H1 (cell line): ENCODE measurements around the gene SHC3. TPM values are rescaled to one million over a fixed set of nuclear protein-coding genes. Genes with fewer than 3 reads are reported as not detected.

Experiments
- CTCF ChIA-PET: fragments of 300-600 bp; sonication (Branson Sonifier 250); formaldehyde crosslinking; loops from one replicate; lab custom pipeline; 2021; ENCODE audit not compliant: partially characterized antibody; lab: Charles Lee
- POLR2A ChIA-PET: fragments of 300-600 bp; sonication (Branson Sonifier 250); formaldehyde crosslinking; loops from one replicate; lab custom pipeline; 2021; ENCODE audit warnings: inconsistent platforms; ENCODE audit not compliant: partially characterized antibody; lab: Charles Lee
- DNase-seq, 2 experiments: peaks; one replicate each; pipeline versions ENCODE4 v3.0.0 to v3.0.0-alpha.2; 2010 to 2022; ENCODE audit warnings: low spot score in 2 of 2, low read depth in 1 of 2, mixed read lengths in 1 of 2
- FAIRE-seq: peaks from 2 replicates; lab custom pipeline; 2011; peaks lifted over from hg19 to GRCh38; lab: Jason Lieb, UNC
- H2AFZ ChIP-seq: 2 replicates; pipeline ENCODE4 v1.8.1; 2012; ENCODE audit warnings: low read length, inconsistent platforms
- H2AK5ac ChIP-seq: 2 replicates; pipeline ENCODE4 v1.6.1; 2013; ENCODE audit warnings: low read depth, low read length
- H2BK120ac ChIP-seq: replicated peaks from 2 replicates; pipeline ENCODE3; 2013; ENCODE audit warnings: low read depth, low read length, inconsistent platforms
- H2BK12ac ChIP-seq: 2 replicates; pipeline ENCODE4 v1.6.1; 2013; ENCODE audit warnings: low read depth, low read length
- H2BK15ac ChIP-seq: 2 replicates; pipeline ENCODE4 v1.6.1; 2013; ENCODE audit warnings: low read length
- H2BK20ac ChIP-seq: 2 replicates; pipeline ENCODE4 v1.6.1; 2013; ENCODE audit warnings: low read length
- H2BK5ac ChIP-seq: 2 replicates; pipeline ENCODE4 v1.6.1; 2013; ENCODE audit warnings: low read depth, low read length
- H3K14ac ChIP-seq: 2 replicates; pipeline ENCODE4 v1.6.1; 2013; ENCODE audit warnings: inconsistent platforms; ENCODE audit not compliant: insufficient read length
- H3K18ac ChIP-seq: 2 replicates; pipeline ENCODE4 v1.6.1; 2013; ENCODE audit warnings: low read length; ENCODE audit errors: extremely low read depth
- H3K23ac ChIP-seq: 2 replicates; pipeline ENCODE4 v1.6.1; 2013; ENCODE audit warnings: inconsistent platforms; ENCODE audit not compliant: insufficient read length
- H3K23me2 ChIP-seq: 2 replicates; pipeline ENCODE4 v1.6.1; 2013; ENCODE audit warnings: low read depth, low read length
- H3K27ac ChIP-seq: 2 replicates; pipeline ENCODE4 v1.6.1; 2011; ENCODE audit warnings: low read depth, low read length, inconsistent platforms
- H3K27me3 ChIP-seq, 4 experiments: replicated peaks in 1 of 4; 1 replicate in 1 of 4; 2 replicates in 3 of 4; pipeline versions ENCODE4 v1.6.1 to v1.8.1; 2011 to 2013; ENCODE audit warnings: low read length in 3 of 4, mild to moderate bottlenecking in 3 of 4, inconsistent platforms in 2 of 4, mixed read lengths in 2 of 4, moderate library complexity in 1 of 4; ENCODE audit not compliant: control insufficient read depth in 3 of 4, insufficient read depth in 3 of 4; ENCODE audit errors: extremely low read depth in 1 of 4
- H3K36me3 ChIP-seq, 4 experiments: 2 replicates each; pipeline versions ENCODE4 v1.6.1 to v1.8.1; 2011 to 2013; ENCODE audit warnings: mild to moderate bottlenecking in 4 of 4, low read length in 3 of 4, moderate library complexity in 2 of 4, control low read depth in 1 of 4, inconsistent platforms in 1 of 4; ENCODE audit not compliant: insufficient read depth in 4 of 4, control insufficient read depth in 2 of 4
- H3K4ac ChIP-seq: replicated peaks from 2 replicates; pipeline ENCODE3; 2013; ENCODE audit warnings: low read length, low read depth, mixed read lengths, inconsistent platforms; ENCODE audit not compliant: insufficient read length
- H3K4me1 ChIP-seq, 4 experiments: replicated peaks in 1 of 4; 1 replicate in 1 of 4; 2 replicates in 3 of 4; pipeline versions ENCODE4 v1.6.1 to v1.8.1; 2011 to 2013; ENCODE audit warnings: low read length in 3 of 4, inconsistent platforms in 2 of 4, mixed read lengths in 1 of 4; ENCODE audit not compliant: insufficient read depth in 4 of 4, control insufficient read depth in 3 of 4
- H3K4me2 ChIP-seq, 2 experiments: 2 replicates each; pipeline versions ENCODE4 v1.6.1 to v1.8.1; 2011 to 2013; ENCODE audit warnings: low read depth in 2 of 2, low read length in 2 of 2, control low read depth in 1 of 2, inconsistent platforms in 1 of 2, mild to moderate bottlenecking in 1 of 2; ENCODE audit not compliant: insufficient read depth in 1 of 2
- H3K4me3 ChIP-seq, 4 experiments: fragments of 200-600, 300-600 bp in 1 of 4; sonication (generic), shearing (Covaris generic), sonication (Bioruptor Twin) in 1 of 4; 2 replicates each; pipeline versions ENCODE4 v1.5.1 to v1.8.1; 2011 to 2016; ENCODE audit warnings: low read length in 4 of 4, low read depth in 3 of 4, control low read depth in 2 of 4, inconsistent platforms in 2 of 4, mild to moderate bottlenecking in 2 of 4, mixed read lengths in 1 of 4, moderate library complexity in 1 of 4; ENCODE audit not compliant: insufficient read depth in 2 of 4; ENCODE audit errors: extremely low read depth in 1 of 4
- H3K56ac ChIP-seq: replicated peaks from 2 replicates; pipeline ENCODE3; 2013; ENCODE audit warnings: low read depth, mild to moderate bottlenecking, mixed read lengths, low read length, inconsistent platforms; ENCODE audit not compliant: insufficient read length
- H3K79me1 ChIP-seq: 2 replicates; pipeline ENCODE4 v1.6.1; 2013; ENCODE audit warnings: low read depth, low read length, control low read depth
- H3K79me2 ChIP-seq, 2 experiments: 2 replicates each; pipeline versions ENCODE4 v1.6.1 to v1.8.1; 2012 to 2013; ENCODE audit warnings: low read length in 2 of 2, mild to moderate bottlenecking in 2 of 2, inconsistent platforms in 1 of 2; ENCODE audit not compliant: insufficient read depth in 2 of 2, control insufficient read depth in 1 of 2
- H3K9ac ChIP-seq, 4 experiments: replicated peaks in 1 of 4; 1 replicate in 1 of 4; 2 replicates in 3 of 4; pipeline versions ENCODE4 v1.6.1 to v1.8.1; 2011 to 2013; ENCODE audit warnings: low read depth in 3 of 4, low read length in 3 of 4, control low read depth in 2 of 4, mild to moderate bottlenecking in 2 of 4, moderate library complexity in 2 of 4, inconsistent platforms in 1 of 4; ENCODE audit errors: extremely low read depth in 1 of 4
- H3K9me3 ChIP-seq, 2 experiments: 2 replicates each; pipeline versions ENCODE4 v1.6.1 to v1.8.1; 2012 to 2013; ENCODE audit warnings: mild to moderate bottlenecking in 2 of 2, moderate library complexity in 2 of 2, control low read depth in 1 of 2, inconsistent platforms in 1 of 2, low read depth in 1 of 2, low read length in 1 of 2, mixed read lengths in 1 of 2; ENCODE audit not compliant: insufficient read depth in 2 of 2
- H4K20me1 ChIP-seq, 2 experiments: replicated peaks in 1 of 2; 2 replicates each; pipeline versions ENCODE3 to v1.8.1; 2011 to 2013; ENCODE audit warnings: inconsistent platforms in 2 of 2, low read length in 2 of 2, mild to moderate bottlenecking in 1 of 2; ENCODE audit not compliant: insufficient read depth in 2 of 2, control insufficient read depth in 1 of 2
- H4K5ac ChIP-seq: 2 replicates; pipeline ENCODE4 v1.6.1; 2013; ENCODE audit warnings: low read length, low read depth, mixed read lengths, inconsistent platforms; ENCODE audit not compliant: insufficient read length
- H4K8ac ChIP-seq: 2 replicates; pipeline ENCODE4 v1.8.0; 2013; ENCODE audit warnings: mild to moderate bottlenecking, moderate library complexity, low read length, inconsistent platforms; ENCODE audit not compliant: insufficient read depth; ENCODE audit errors: extremely low read depth
- H4K91ac ChIP-seq: replicated peaks from 2 replicates; pipeline ENCODE3; 2013; ENCODE audit warnings: low read length, mixed read lengths, inconsistent platforms; ENCODE audit not compliant: insufficient read length
- BACH1 ChIP-seq: IDR thresholded peaks from 2 replicates; pipeline ENCODE4 v1.6.1; 2012; ENCODE audit warnings: low read length, improper control_type of control experiment
- EZH2 ChIP-seq: fragments of 200-600 bp; sonication (generic); IDR thresholded peaks from 2 replicates; pipeline ENCODE4 v1.7.1; 2012; ENCODE audit warnings: low read depth, mild to moderate bottlenecking, moderate library complexity, low read length, inconsistent platforms; ENCODE audit not compliant: severe bottlenecking
- JUN ChIP-seq: IDR thresholded peaks from 2 replicates; pipeline ENCODE4 v1.6.1; 2011; ENCODE audit warnings: low read depth, mild to moderate bottlenecking, improper control_type of control experiment, low read length
- TEAD4 ChIP-seq: IDR thresholded peaks from 2 replicates; pipeline ENCODE4 v1.6.1; 2012; ENCODE audit warnings: low read depth, low read length, inconsistent platforms, mixed read lengths
- WGBS, 2 experiments: shearing (Covaris generic) in 1 of 2; methylation state at CpG; one replicate each; pipeline versions ENCODE4 v1.1.6 to v1.1.7; 2013 to 2015; ENCODE audit warnings: low lambda C conversion rate in 2 of 2, mixed read lengths in 2 of 2, inconsistent platforms in 1 of 2, low coverage in 1 of 2, missing lambda C conversion rate in 1 of 2; ENCODE audit not compliant: insufficient replicate concordance in 2 of 2, insufficient coverage in 1 of 2, insufficient read length in 1 of 2; ENCODE audit errors: extremely low coverage in 1 of 2, missing lambda C conversion rate in 1 of 2; 5-methylcytosine and 5-hydroxymethylcytosine counted together
- polyA plus RNA-seq, 7 experiments: library from polyadenylated mRNA; depleted of rRNA in 3 of 7; stranded (reverse) in 5 of 7; unstranded in 2 of 7; fragments of >200 nt in 5 of 7; fragments of 200-250 nt in 2 of 7; gene quantifications; 1 replicate in 5 of 7; 2 replicates in 1 of 7; 4 replicates in 1 of 7; pipeline versions ENCODE4 v1.2.1 to v1.2.3, GENCODE V29; 2011 to 2013; ENCODE audit warnings: missing spikeins in 2 of 7, mixed read lengths in 2 of 7
- total RNA-seq: library from RNA; stranded (reverse); fragmentation: NEBNext Ultra II Directional; extraction: Animal tissue kit (Norgen Biotek cat#: 25700); gene quantifications from 2 replicates; pipeline ENCODE4 v1.2.1, GENCODE V29; 2021
- TF ChIP-seq, protein P1 (sequence below): IDR thresholded peaks from 2 replicates; pipeline ENCODE4 v1.6.1; 2012; ENCODE audit warnings: inconsistent platforms

Gene SHC3
- total and polyA plus RNA-seq, 2 of the 8 experiments (the other 6 are each of a cell fraction or from before 2014, with no cell fraction given): 1.4 to 7.1 TPM

DNA sequence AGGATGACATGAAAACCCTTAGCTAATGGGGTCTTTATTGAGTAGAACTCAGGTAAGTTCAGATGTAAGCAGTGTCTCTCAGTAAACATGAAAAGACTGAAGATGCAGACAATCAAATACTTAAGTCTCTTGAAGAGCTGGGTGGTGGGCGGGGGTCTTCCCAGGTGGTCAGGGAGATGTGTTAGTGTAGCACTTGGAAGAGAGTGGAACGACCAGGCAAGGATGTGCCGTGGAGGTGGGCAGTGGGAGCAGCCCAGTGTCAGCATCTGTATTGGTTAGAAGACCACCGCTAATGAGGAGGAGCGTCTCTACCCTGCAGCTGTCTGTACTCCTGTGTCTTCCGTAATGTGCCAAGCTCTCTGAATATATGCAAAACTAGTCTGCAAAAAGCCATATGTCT is 183.0 kb downstream of the SHC3 start:
- Histone ChIP-seq H2AK5ac (no peak overlapping the region), H3K14ac (no peak overlapping the region), H3K4me3 (no peak overlapping the region), H3K4ac (no peak overlapping the region), H3K18ac (no peak overlapping the region), H2BK5ac (no peak overlapping the region), H3K27ac (no peak overlapping the region), H3K36me3 (no peaks in the 10 kb centered on the region; a peak in 1 of 8 replicates), H3K79me2 (0 out of 4 replicates have a peak, but pooled peaks cover 0 to 4% of the 10 kb centered on the region in 2 experiments), H3K4me1 (peaks cover 0 to 5% (median 3%) of the 10 kb centered on the region in 4 experiments; a peak in 5 of 7 replicates), H3K9ac (no peak overlapping the region), H4K5ac (no peak overlapping the region), H2BK15ac (no peak overlapping the region), H4K91ac (no peak overlapping the region), H4K20me1 (peaks cover 3 to 4% of the 10 kb centered on the region in 2 experiments), H3K56ac (no peak overlapping the region), H2BK120ac (no peak overlapping the region), H3K9me3 (no peaks in the 10 kb centered on the region), H3K23me2 (peaks cover 6% of the 10 kb centered on the region), H3K23ac (no peak overlapping the region), H2BK12ac (no peak overlapping the region), H3K79me1 (no peaks in the 10 kb centered on the region), H4K8ac (no peak overlapping the region), H3K4me2 (no peak overlapping the region), H3K27me3 (no peaks in the 10 kb centered on the region; a peak in 2 of 7 replicates), H2BK20ac (no peak overlapping the region), H2AFZ (no peak overlapping the region)
- 98% methylated on average over 6 of the region's 6 CpGs; no CpG with 5 or more reads in 1 of the 2 experiments for WGBS, 2 experiments
- CTCF ChIA-PET: no interaction called here
- DNase-seq: no peak
- no peak for FAIRE-seq
- POLR2A ChIA-PET: no interaction called here
- TF ChIP-seq JUN (no peak), EZH2 (no peak), BACH1 (no peak), TEAD4 (no peak)
- TF ChIP-seq, protein P1, sequence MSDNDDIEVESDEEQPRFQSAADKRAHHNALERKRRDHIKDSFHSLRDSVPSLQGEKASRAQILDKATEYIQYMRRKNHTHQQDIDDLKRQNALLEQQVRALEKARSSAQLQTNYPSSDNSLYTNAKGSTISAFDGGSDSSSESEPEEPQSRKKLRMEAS: no peak
